NB4 (cell line): ENCODE results near the gene TMPRSS6.
A peak's percentile ranks its signal among the peaks of the same experiment; 100 is the strongest.

Source experiments
- DNase-seq: peaks from one replicate; pipeline ENCODE4 v3.0.0; 2010; ENCODE audit warnings: low read depth
- H3K4me3 ChIP-seq: one replicate; pipeline ENCODE4 v1.5.1; 2011; ENCODE audit warnings: mild to moderate bottlenecking, low read depth, low read length, moderate library complexity
- CTCF ChIP-seq: IDR thresholded peaks from one replicate; pipeline ENCODE4 v1.5.1; 2012; ENCODE audit warnings: low read depth, low read length
- MAX ChIP-seq: IDR thresholded peaks from 2 replicates; pipeline ENCODE4 v1.6.1; 2011; ENCODE audit warnings: low read depth, low read length
- MYC ChIP-seq: IDR thresholded peaks from 2 replicates; pipeline ENCODE4 v1.6.1; 2011; ENCODE audit warnings: low read depth, low read length
- POLR2A ChIP-seq: IDR thresholded peaks from 2 replicates; pipeline ENCODE4 v1.6.1; 2011; ENCODE audit warnings: mild to moderate bottlenecking; ENCODE audit not compliant: insufficient read length; ENCODE audit errors: extremely low read depth

Gene TMPRSS6

GRCh38 chr22:37032134-37032534, 77.4 kb downstream of the TMPRSS6 start:
- H3K4me3 ChIP-seq = no peak overlapping the region
- TF ChIP-seq MYC (no peak), MAX (no peak)
- DNase-seq = no peak

GRCh38 chr22:37030560-37031281, 78.8 kb downstream of the TMPRSS6 start:
- H3K4me3 ChIP-seq = no peak overlapping the region
- DNase-seq = peak; percentile 36
- TF ChIP-seq MYC (no peak), CTCF (peak; percentile 27)

GRCh38 chr22:37028692-37029674, 80.5 kb downstream of the TMPRSS6 start:
- DNase-seq = no peak
- H3K4me3 ChIP-seq = no peak overlapping the region
- TF ChIP-seq MYC (no peak), MAX (no peak), POLR2A (no peak), CTCF (no peak)

GRCh38 chr22:37027556-37027955, 82.0 kb downstream of the TMPRSS6 start:
- TF ChIP-seq MYC = no peak
- no peak for TF ChIP-seq CTCF
- TF ChIP-seq POLR2A = no peak
- TF ChIP-seq MAX = no peak
- no peak for DNase-seq
- no peak overlapping the region for H3K4me3 ChIP-seq

- no peak overlapping the region for H3K4me3 ChIP-seq
- TF ChIP-seq MYC (no peak), POLR2A (no peak), CTCF (no peak), MAX (no peak)
- no peak for DNase-seq
Observed at GRCh38 chr22:37026325-37026724, 83.2 kb downstream of the TMPRSS6 start.

- no peak overlapping the region for H3K4me3 ChIP-seq
- no peak for DNase-seq
- TF ChIP-seq CTCF (no peak), MAX (no peak), POLR2A (no peak), MYC (no peak)
Observed at GRCh38 chr22:37025500-37026070, 83.9 kb downstream of the TMPRSS6 start.
